Endothelial cell of umbilical vein (primary cell): ENCODE data around the gene PAQR7. TPM values are rescaled to one million over a fixed set of nuclear protein-coding genes. Genes with fewer than 3 reads are reported as not detected.
"Not testable (repeated sequence)": the region's sequence is repeated elsewhere in the genome, so short reads cannot be mapped to it uniquely, and the experiment has no call there.

ENCODE experiments used
- BruUV-seq: library from RNA; stranded (reverse); fragments of 400-500 nt; replicated peaks from 2 replicates; lab custom pipeline; 2021; lab: Mats Ljungman, UMichigan
- CTCF ChIA-PET: fragments of 300-600, 350-600 bp; sonication (Branson Sonifier 250); formaldehyde crosslinking; loops from one replicate; lab custom pipeline; 2021; ENCODE audit warnings: antibody characterized with exemption, inconsistent platforms; lab: Charles Lee
- POLR2A ChIA-PET: fragments of 300-600, 350-600 bp; sonication (Branson Sonifier 250); formaldehyde crosslinking; loops from one replicate; lab custom pipeline; 2021; ENCODE audit warnings: antibody characterized with exemption, inconsistent platforms; lab: Charles Lee
- DNase-seq: peaks from one replicate; pipeline ENCODE4 v3.0.0-alpha.2; 2011; ENCODE audit warnings: low read depth, low spot score
- FAIRE-seq: peaks from 2 replicates; lab custom pipeline; 2011; peaks lifted over from hg19 to GRCh38; lab: Jason Lieb, UNC
- H2AFZ ChIP-seq: 2 replicates; pipeline ENCODE4 v1.6.0; 2012; ENCODE audit warnings: low read depth, low read length, control low read depth, inconsistent platforms
- H3K27ac ChIP-seq: 2 replicates; pipeline ENCODE4 v1.5.1; 2011; ENCODE audit warnings: low read depth, mild to moderate bottlenecking, control low read depth, low read length, moderate library complexity; ENCODE audit not compliant: insufficient read depth
- H3K27me3 ChIP-seq, 2 experiments: 2 replicates each; pipeline versions ENCODE4 v1.6.0 to v1.6.1; 2011; ENCODE audit warnings: low read length in 2 of 2, mixed read lengths in 1 of 2; ENCODE audit not compliant: control insufficient read depth in 2 of 2, insufficient read depth in 2 of 2
- H3K36me3 ChIP-seq, 2 experiments: 2 replicates in 1 of 2; 3 replicates in 1 of 2; pipeline ENCODE4 v1.5.1; 2011; ENCODE audit warnings: low read length in 2 of 2, mild to moderate bottlenecking in 1 of 2, moderate library complexity in 1 of 2; ENCODE audit not compliant: control insufficient read depth in 2 of 2, insufficient read depth in 2 of 2; ENCODE audit errors: extremely low read depth in 1 of 2
- H3K4me1 ChIP-seq: 3 replicates; pipeline ENCODE4 v1.5.1; 2011; ENCODE audit warnings: mild to moderate bottlenecking, low read length; ENCODE audit not compliant: control insufficient read depth, insufficient read depth; ENCODE audit errors: extremely low read depth
- H3K4me2 ChIP-seq: 2 replicates; pipeline ENCODE4 v1.6.1; 2011; ENCODE audit warnings: low read length, control low read depth, mixed read lengths; ENCODE audit not compliant: insufficient read depth
- H3K4me3 ChIP-seq, 3 experiments: fragments of 200-600 bp in 1 of 3; sonication (generic), shearing (Covaris generic) in 1 of 3; replicated peaks in 1 of 3; 2 replicates each; pipeline ENCODE4 v1.5.1; 2011 to 2016; ENCODE audit warnings: control low read depth in 3 of 3, low read length in 3 of 3, mild to moderate bottlenecking in 2 of 3, inconsistent platforms in 1 of 3, low read depth in 1 of 3, moderate library complexity in 1 of 3; ENCODE audit not compliant: insufficient read depth in 1 of 3
- H3K79me2 ChIP-seq: 2 replicates; pipeline ENCODE4 v1.6.0; 2012; ENCODE audit warnings: low read length, inconsistent platforms; ENCODE audit not compliant: control insufficient read depth, insufficient read depth
- H3K9ac ChIP-seq: replicated peaks from 2 replicates; pipeline ENCODE3; 2011; ENCODE audit warnings: low read length, control low read depth; ENCODE audit not compliant: insufficient read depth; ENCODE audit errors: extremely low read depth
- H3K9me1 ChIP-seq: replicated peaks from 3 replicates; pipeline ENCODE4 v1.6.0; 2011; ENCODE audit warnings: mild to moderate bottlenecking, low read length; ENCODE audit not compliant: control insufficient read depth, insufficient read depth; ENCODE audit errors: extremely low read depth
- H3K9me3 ChIP-seq: replicated peaks from 2 replicates; pipeline ENCODE4 v1.5.1; 2012; ENCODE audit warnings: low read length, inconsistent platforms; ENCODE audit not compliant: control insufficient read depth, insufficient read depth
- H4K20me1 ChIP-seq: replicated peaks from 2 replicates; pipeline ENCODE3; 2011; ENCODE audit warnings: mild to moderate bottlenecking, low read length; ENCODE audit not compliant: control insufficient read depth, insufficient read depth; ENCODE audit errors: extremely low read depth
- CTCF ChIP-seq, 2 donors: IDR thresholded peaks; 1 replicate in 1 of 2; 2 replicates in 1 of 2; pipeline ENCODE4 v1.5.1; 2011; ENCODE audit warnings: low read length in 2 of 2, mild to moderate bottlenecking in 2 of 2, moderate library complexity in 2 of 2, control low read depth in 1 of 2, inconsistent platforms in 1 of 2, low read depth in 1 of 2; ENCODE audit not compliant: insufficient read depth in 1 of 2; ENCODE audit errors: extremely low read depth in 1 of 2
- EZH2 ChIP-seq: IDR thresholded peaks from 2 replicates; pipeline ENCODE4 v1.6.1; 2012; ENCODE audit warnings: borderline replicate concordance, low read depth, mild to moderate bottlenecking, moderate library complexity, low read length, inconsistent platforms; ENCODE audit not compliant: severe bottlenecking
- FOS ChIP-seq: IDR thresholded peaks from 2 replicates; pipeline ENCODE4 v1.6.1; 2011; ENCODE audit warnings: mild to moderate bottlenecking, low read length, moderate library complexity, borderline replicate concordance; ENCODE audit not compliant: insufficient read depth
- GATA2 ChIP-seq: IDR thresholded peaks from 2 replicates; pipeline ENCODE4 v1.7.0; 2011; ENCODE audit warnings: low read depth, mild to moderate bottlenecking, moderate library complexity, mixed read lengths, low read length; ENCODE audit not compliant: insufficient read length, insufficient read depth
- JUN ChIP-seq: IDR thresholded peaks from 2 replicates; pipeline ENCODE4 v1.6.1; 2011; ENCODE audit warnings: borderline replicate concordance, low read depth; ENCODE audit not compliant: insufficient read length, insufficient read depth
- MAX ChIP-seq: IDR thresholded peaks from 2 replicates; pipeline ENCODE4 v1.6.1; 2011; ENCODE audit not compliant: insufficient read depth, insufficient read length
- MYC ChIP-seq: IDR thresholded peaks from one replicate; pipeline ENCODE4 v1.6.1; 2011; ENCODE audit warnings: mild to moderate bottlenecking, low read depth, low read length
- POLR2A ChIP-seq: IDR thresholded peaks from 2 replicates; pipeline ENCODE4 v1.6.1; 2012; ENCODE audit warnings: low read depth, mild to moderate bottlenecking, control low read depth, low read length
- POLR2AphosphoS5 ChIP-seq: IDR thresholded peaks from 2 replicates; pipeline ENCODE4 v1.6.1; 2012; ENCODE audit warnings: low read depth, mild to moderate bottlenecking, control low read depth, low read length, moderate library complexity; ENCODE audit not compliant: insufficient read depth
- dilution Hi-C: fragments of 300-500 bp; cut with MboI; formaldehyde crosslinking; loops from one replicate; pipeline ENCODE4 v1.15.0; 2019; ENCODE audit warnings: low sequenced_read_pairs; ENCODE audit not compliant: extremely low pct_ligation_motif_present
- intact Hi-C: fragments of 100-400 bp; cut with micrococcal nuclease; formaldehyde crosslinking; loops from one replicate; pipeline ENCODE4 v1.10.0; 2022
- polyA plus RNA-seq, 4 experiments: library from polyadenylated mRNA; depleted of rRNA in 3 of 4; stranded (reverse) in 3 of 4; unstranded in 1 of 4; fragments of >200 nt; gene quantifications; 2 replicates each; pipeline versions ENCODE4 v1.2.1 to v1.2.3, GENCODE V29; 2011 to 2012; ENCODE audit warnings: missing spikeins in 1 of 4
- total RNA-seq: library from RNA; stranded (reverse); gene quantifications from 2 replicates; pipeline ENCODE4 v1.2.3, GENCODE V29; 2021

The PAQR7 gene
- total and polyA plus RNA-seq, 2 donors (not counting 3 experiments of a cell fraction or from before 2014, with no cell fraction given) = 8.4 to 10.8 TPM

DNA sequence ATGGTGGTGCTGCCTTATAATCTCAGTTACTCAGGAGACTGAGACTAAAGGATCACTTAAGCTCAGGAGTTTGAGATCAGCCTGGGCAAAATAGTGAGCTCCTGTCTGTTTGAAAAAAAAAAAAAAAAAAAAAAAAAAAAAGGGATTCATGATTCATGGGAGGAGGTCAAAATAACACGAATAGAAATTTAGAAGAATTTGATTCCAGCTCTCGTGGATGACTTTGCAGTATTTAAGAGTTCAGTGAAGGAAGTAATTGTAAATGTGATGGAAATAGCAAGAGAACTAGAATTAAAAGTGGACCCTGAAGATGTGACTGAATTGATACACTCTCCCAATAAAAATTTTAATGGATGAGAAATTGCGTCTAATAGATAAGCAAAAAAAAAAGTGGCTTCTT is 32.0 kb downstream of the PAQR7 start:
- DNase-seq (no peak), FAIRE-seq (no peak)
- Histone ChIP-seq H3K4me1 (peaks cover 1% of the 10 kb centered on the region), H4K20me1 (no peaks in the 10 kb centered on the region), H3K36me3 (no peaks in the 10 kb centered on the region), H3K9me1 (no peaks in the 10 kb centered on the region), H3K79me2 (peaks cover 3% of the 10 kb centered on the region), H3K4me2 (no peak overlapping the region), H3K27me3 (no peaks in the 10 kb centered on the region), H3K9me3 (no peaks in the 10 kb centered on the region), H3K9ac (no peak overlapping the region), H3K4me3 (no peak overlapping the region), H2AFZ (no peak overlapping the region), H3K27ac (no peak overlapping the region)
- POLR2A ChIA-PET = interaction anchor here (0.6 kb wide), 2 partner anchors 11 to 23 kb away, joined by 3 to 4 read pairs; no protein-coding TSS in a partner anchor
- dilution Hi-C loops = no loop called here
- BruUV-seq = no TSS peak
- CTCF ChIA-PET = interaction anchor here (1.3 to 3.5 kb wide), 3 partner anchors 14 to 154 kb away, joined by 3 to 12 read pairs (median 4); partner anchors contain the start of genes PAFAH2 and PAQR7
- intact Hi-C loops = no loop called here
- TF ChIP-seq MYC (no peak), EZH2 (no peak), POLR2A (no peak), CTCF (IDR thresholded peaks at IDR 0.05; ENCODE audit: extremely low read depth in 1 of 2, insufficient read depth in 1 of 2, low read depth in 1 of 2, low read length in 2 of 2) (no peak), GATA2 (no peak), JUN (no peak), MAX (no peak), FOS (no peak), POLR2AphosphoS5 (no peak)

DNA sequence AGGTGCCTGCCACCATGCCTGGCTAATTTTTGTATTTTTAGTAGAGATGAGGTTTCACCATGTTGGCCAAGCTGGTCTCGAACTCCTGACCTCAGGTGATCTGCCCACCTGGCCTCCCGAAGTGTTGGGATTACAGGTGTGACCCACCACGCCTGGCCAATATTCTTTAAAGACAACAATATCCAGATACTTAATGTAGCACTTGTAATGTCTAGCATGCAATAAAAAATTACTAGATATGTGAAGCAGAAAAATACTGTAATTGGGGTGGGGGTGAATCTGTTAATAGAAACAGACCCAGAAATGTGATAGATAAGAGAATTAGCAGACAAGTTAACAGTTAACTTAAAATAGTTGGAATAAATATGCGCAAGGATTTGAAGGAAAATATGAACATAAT is 35.7 kb downstream of the PAQR7 start:
- dilution Hi-C loops, FAIRE-seq, H3K4me3 ChIP-seq, intact Hi-C loops, H3K4me2 ChIP-seq, BruUV-seq, H4K20me1 ChIP-seq, DNase-seq, H3K9me1 ChIP-seq, POLR2A ChIA-PET, H3K79me2 ChIP-seq, H3K9ac ChIP-seq, H3K27ac ChIP-seq, H3K36me3 ChIP-seq, H2AFZ ChIP-seq, H3K9me3 ChIP-seq, H3K27me3 ChIP-seq, H3K4me1 ChIP-seq: not testable (repeated sequence)
- CTCF ChIA-PET = interaction anchor here (0.7 to 3.5 kb wide), 4 partner anchors 9 to 158 kb away, joined by 3 to 12 read pairs (median 3); partner anchors contain the start of gene PAFAH2
